22Rv1 (cell line): Measurements from ENCODE around the gene WWTR1.

Experiments used
- H3K27ac ChIP-seq: fragments of 450-650 bp; 2 replicates; pipeline ENCODE4 v1.5.1; 2017
- ZFX ChIP-seq: fragments of 450-650 bp; IDR thresholded peaks from 2 replicates; pipeline ENCODE4 v1.6.1; 2017; ENCODE audit warnings: antibody characterized with exemption, borderline replicate concordance
- TF ChIP-seq, protein P1 (sequence below): fragments of 450-650 bp; IDR thresholded peaks from 2 replicates; pipeline ENCODE4 v1.5.1; 2017; ENCODE audit warnings: mild to moderate bottlenecking

The WWTR1 gene

DNA sequence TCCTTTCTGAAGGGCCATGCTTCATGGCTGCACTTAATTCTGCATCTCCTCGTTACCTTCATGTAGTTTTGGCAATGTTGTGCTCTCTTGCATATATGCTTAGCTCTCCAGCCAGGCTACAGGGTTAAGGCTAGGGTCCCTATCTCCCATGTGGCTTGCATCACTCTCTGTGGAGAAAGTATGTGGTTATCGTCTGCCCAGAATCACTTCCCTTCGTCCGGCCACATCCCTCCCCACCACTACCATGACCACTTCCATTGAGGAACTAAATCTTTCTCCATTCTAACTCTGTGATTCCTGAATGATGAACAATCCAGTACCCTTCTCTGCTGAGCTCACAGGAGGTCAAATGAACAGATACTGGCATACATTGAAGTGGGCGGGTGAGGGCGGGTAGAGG is 34.0 kb downstream of the WWTR1 start:
- no peak for TF ChIP-seq ZFX
- TF ChIP-seq, protein P1, sequence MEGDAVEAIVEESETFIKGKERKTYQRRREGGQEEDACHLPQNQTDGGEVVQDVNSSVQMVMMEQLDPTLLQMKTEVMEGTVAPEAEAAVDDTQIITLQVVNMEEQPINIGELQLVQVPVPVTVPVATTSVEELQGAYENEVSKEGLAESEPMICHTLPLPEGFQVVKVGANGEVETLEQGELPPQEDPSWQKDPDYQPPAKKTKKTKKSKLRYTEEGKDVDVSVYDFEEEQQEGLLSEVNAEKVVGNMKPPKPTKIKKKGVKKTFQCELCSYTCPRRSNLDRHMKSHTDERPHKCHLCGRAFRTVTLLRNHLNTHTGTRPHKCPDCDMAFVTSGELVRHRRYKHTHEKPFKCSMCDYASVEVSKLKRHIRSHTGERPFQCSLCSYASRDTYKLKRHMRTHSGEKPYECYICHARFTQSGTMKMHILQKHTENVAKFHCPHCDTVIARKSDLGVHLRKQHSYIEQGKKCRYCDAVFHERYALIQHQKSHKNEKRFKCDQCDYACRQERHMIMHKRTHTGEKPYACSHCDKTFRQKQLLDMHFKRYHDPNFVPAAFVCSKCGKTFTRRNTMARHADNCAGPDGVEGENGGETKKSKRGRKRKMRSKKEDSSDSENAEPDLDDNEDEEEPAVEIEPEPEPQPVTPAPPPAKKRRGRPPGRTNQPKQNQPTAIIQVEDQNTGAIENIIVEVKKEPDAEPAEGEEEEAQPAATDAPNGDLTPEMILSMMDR: no peak
- H3K27ac ChIP-seq: no peak overlapping the region

DNA sequence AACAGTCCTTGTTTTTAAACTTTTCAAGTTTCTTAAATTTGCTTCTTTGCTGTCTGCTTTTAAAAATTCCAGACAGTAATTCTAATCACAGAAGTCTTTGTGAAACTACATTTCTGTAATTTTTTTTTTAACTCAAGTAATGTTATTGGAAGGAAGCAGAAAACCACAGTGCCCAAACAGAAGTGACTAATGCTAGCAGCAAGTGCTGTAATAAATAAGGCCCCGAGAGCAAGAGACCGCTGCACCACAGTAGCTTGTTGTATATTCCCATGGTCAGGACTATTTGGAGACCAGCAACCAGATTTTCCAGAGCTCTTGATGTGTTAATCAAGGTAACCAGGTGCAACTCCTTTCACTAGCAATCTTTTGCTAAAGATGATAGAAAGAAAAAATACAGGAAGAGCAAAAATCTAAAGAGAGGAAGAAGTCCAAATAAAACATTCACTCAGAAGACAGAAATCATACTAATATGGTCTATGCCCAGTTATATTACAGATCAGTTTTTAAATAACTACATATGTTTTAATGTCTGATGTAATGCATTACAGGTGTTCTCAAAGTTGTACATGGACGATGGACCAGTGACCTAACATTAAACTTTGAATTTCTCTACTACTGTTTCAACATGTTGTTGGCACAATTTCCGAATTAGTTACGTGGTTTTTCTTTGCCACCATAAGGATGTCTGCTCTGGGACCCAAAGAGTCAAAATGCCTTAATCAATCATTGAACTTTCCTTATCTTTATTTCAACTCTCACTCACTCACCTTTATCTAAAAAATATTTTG is 36.4 kb downstream of the WWTR1 start:
- no peak overlapping the region for H3K27ac ChIP-seq
- no peak for TF ChIP-seq ZFX
- TF ChIP-seq, protein P1: no peak

DNA sequence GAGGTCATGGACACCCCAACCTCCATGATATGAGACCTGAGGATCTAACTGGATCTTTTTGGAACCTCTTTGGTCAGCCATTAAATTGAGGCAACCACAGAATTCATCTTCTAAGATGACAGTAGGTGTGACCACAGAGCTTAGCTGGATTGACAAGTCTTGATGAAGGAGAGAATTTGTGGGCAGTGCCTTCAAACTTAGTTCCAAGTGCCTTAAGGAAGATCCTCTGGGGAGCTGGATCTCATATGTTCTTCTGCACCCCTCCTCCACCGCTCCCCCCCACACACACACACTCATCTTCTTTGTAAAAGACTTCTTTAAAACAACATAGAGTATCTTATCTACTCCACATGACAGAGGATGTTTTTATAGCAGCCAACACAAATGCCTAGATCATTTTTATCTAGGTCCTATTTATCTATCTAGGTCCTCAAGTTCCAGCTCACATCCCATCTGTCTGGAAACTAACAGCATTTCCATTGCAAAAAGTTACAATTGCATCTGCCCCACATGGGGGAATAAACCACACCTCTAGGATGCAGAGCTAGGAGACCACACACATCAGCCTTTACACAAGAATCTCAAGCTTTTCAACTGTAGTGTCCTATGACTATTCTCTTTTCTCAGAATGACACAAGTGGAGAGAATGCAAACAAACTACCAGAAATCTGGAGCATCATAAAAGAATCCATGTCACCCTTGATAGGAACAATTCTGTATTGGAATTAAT is 37.4 kb downstream of the WWTR1 start:
- no peak overlapping the region for H3K27ac ChIP-seq
- TF ChIP-seq ZFX: no peak
- TF ChIP-seq, protein P1: no peak

DNA sequence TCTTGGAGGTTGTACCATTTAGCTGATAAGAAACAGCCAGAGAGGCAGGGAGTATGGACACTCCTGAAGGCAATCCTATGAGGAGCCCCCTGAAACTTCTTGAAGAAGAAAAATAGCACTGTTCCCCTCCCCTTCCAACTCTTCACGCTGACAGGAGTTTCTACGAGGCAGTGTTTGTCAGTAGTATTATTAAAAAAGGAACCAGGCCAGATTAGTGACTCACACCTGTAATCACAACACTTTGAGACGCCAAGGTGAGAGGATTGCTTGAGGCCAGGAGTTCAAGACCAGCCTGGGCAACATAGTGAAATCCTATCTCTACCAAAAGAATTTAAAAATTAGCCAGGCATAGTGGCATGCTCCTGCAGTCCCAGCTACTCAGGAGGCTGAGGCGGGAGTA is 38.7 kb downstream of the WWTR1 start:
- H3K27ac ChIP-seq: no peak overlapping the region
- no peak for TF ChIP-seq ZFX
- TF ChIP-seq, protein P1: no peak

DNA sequence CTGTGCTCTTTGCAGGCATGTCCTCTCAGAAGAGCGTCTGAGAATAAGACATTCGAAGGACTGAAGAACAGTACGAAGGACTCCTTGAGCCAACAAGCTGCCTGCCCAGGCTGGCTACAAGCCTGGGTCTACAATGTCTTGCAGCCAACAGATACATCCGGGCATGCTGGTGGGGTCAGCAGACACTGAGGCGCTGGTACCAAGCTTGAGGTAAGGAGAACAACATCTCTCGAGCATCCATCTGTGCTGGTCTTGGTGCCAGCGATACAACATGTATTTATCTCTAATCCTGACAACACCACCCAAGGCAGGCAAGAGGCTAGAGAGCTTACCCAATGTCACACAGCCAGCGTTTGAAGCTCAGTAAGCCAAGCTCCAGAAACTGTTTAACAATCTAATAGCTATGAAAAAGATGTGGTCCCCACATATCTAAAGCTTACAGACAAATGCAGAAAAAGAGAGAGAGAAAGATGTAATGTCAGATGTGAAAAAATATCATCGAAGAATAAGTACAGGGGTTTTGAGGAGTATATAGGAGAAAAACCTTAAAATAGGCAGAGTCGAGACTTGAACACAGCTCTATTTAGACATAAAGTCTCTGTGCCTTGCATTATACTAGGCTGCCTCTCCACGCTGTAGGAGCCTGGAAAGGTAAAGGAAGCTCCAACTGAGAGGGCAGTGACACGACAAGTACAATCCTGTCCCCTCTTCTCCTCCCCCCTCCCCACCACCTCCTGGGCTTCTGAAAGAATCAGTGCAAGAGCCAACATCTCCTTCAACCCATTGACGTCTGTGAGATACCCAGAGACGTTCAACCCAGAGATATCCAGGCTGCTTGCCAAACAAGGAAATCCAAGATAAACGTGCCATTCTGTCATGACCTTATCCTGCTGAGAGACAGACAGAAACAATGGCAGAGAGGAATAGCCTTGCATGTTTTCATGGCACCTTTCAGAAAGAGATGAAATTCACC is 39.4 kb downstream of the WWTR1 start:
- TF ChIP-seq, protein P1: no peak
- TF ChIP-seq ZFX: no peak
- H3K27ac ChIP-seq: no peak overlapping the region

DNA sequence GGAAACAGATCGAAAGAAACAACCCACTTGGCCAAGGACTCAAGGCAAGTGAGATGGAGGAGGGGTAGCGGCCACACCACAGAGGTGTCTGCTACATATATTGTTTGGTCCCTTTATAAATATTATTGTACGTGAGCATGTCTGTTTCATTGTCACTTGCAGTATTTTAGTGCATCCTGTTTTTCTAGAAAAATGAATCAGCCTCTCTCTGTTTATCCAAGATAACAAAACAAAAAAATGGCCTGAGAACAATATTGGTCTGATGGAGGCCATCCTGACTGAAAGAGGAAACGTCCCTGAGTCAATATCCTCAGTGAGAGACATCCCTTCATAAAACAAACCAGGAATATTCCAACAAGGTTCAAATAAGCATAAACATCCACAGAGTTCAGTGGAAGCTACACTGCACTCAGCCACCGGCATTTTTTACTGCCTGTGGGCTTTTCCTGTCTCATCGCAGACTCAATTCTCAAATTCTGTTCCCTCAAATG is 42.0 kb downstream of the WWTR1 start:
- no peak overlapping the region for H3K27ac ChIP-seq
- TF ChIP-seq ZFX: no peak
- TF ChIP-seq, protein P1: no peak
